ENCODE measurements around the gene RGS6. TPM values are rescaled to one million over a fixed set of nuclear protein-coding genes. Genes with fewer than 3 reads are reported as not detected.

The RGS6 gene
- total and polyA plus RNA-seq, 2 donors (not counting 1 experiment from before 2014, with no cell fraction given) = not detected

DNA sequence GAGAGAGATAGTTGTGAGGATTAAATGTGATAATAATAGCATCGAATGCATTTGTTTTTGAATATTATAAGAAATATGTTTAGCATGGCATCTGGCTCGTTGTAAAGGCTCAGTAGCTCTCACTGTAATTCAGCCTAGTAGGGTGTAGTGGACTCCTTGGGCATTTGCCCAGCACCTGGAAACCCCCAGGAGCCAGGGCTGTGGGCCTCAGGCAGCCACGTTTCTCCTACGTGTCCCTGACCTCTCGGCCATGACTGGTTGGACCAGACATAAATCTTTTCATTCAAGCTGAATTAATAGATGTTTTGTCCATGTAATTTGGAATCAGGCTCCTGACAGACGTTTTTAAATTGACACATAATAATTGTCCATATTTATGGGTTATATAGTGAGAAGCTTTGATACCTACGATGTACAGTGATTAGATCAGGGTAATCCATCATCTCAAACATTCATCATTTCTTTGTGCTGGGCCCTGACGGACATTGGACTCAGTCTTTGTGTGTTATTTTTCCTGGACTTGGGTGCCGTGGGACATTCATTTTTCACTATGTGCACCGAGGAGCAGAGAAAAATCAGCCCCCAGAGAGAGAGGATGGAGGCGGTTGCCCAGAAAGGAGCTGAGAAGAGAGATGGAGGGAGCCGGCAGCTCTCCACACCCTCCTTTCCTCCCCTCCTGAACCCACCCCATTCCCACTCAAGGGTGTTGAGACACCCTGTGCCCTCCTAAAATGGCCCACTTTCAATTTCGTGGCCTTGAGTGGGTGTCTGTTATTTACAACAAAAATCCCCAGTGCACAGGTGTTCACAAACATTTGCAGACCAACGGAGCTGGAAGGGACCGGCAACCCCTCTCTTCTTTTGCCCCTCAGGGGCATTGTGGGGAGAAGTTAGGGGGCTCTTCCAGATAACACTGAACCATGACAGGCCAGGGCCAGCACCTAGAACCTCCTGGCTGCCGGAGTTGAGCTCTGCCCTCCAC is 665.3 kb downstream of the RGS6 start:
- H3K9ac ChIP-seq (ENCODE audit: insufficient read depth, low read length) = no peak overlapping the region
- H2AFZ ChIP-seq (ENCODE audit: low read length) = no peak overlapping the region
- H3K9me3 ChIP-seq (ENCODE audit: control insufficient read depth, insufficient read depth, low read depth, low read length) = no peaks in the 10 kb centered on the region
- no peak for DNase-seq (ENCODE audit: low read depth in 2 of 2)
- no peak overlapping the region for H3K4me2 ChIP-seq (ENCODE audit: extremely low read depth, insufficient read depth, low read length)
- H3K27ac ChIP-seq (ENCODE audit: insufficient read depth, low read length) = no peak overlapping the region
- H3K27me3 ChIP-seq (ENCODE audit: control insufficient read depth, insufficient read depth, low read length) = no peaks in the 10 kb centered on the region
- H3K4me3 ChIP-seq (replicated peaks in 1 of 4; ENCODE audit: control extremely low read depth in 1 of 4, insufficient read depth in 1 of 4, low read depth in 3 of 4, low read length in 4 of 4) = no peak overlapping the region
- TF ChIP-seq, protein P1, sequence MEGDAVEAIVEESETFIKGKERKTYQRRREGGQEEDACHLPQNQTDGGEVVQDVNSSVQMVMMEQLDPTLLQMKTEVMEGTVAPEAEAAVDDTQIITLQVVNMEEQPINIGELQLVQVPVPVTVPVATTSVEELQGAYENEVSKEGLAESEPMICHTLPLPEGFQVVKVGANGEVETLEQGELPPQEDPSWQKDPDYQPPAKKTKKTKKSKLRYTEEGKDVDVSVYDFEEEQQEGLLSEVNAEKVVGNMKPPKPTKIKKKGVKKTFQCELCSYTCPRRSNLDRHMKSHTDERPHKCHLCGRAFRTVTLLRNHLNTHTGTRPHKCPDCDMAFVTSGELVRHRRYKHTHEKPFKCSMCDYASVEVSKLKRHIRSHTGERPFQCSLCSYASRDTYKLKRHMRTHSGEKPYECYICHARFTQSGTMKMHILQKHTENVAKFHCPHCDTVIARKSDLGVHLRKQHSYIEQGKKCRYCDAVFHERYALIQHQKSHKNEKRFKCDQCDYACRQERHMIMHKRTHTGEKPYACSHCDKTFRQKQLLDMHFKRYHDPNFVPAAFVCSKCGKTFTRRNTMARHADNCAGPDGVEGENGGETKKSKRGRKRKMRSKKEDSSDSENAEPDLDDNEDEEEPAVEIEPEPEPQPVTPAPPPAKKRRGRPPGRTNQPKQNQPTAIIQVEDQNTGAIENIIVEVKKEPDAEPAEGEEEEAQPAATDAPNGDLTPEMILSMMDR (conservative IDR thresholded peaks at IDR 0.05 in 1 of 2, IDR thresholded peaks at IDR 0.05 in 1 of 2; ENCODE audit: low read depth in 1 of 2, low read length in 2 of 2) = no peak
- TF ChIP-seq EZH2 (IDR thresholded peaks at IDR 0.05; ENCODE audit: low read length, missing control alignments) = no peak
- H3K4me1 ChIP-seq (ENCODE audit: control insufficient read depth, extremely low read depth, insufficient read depth, low read length) = no peaks in the 10 kb centered on the region
- H4K20me1 ChIP-seq (ENCODE audit: control insufficient read depth, extremely low read depth, insufficient read depth, low read length) = no peaks in the 10 kb centered on the region
- no peaks in the 10 kb centered on the region for H3K79me2 ChIP-seq (ENCODE audit: control insufficient read depth, insufficient read depth, low read length)
- no peaks in the 10 kb centered on the region for H3K36me3 ChIP-seq (ENCODE audit: control insufficient read depth, insufficient read depth, low read length)

DNA sequence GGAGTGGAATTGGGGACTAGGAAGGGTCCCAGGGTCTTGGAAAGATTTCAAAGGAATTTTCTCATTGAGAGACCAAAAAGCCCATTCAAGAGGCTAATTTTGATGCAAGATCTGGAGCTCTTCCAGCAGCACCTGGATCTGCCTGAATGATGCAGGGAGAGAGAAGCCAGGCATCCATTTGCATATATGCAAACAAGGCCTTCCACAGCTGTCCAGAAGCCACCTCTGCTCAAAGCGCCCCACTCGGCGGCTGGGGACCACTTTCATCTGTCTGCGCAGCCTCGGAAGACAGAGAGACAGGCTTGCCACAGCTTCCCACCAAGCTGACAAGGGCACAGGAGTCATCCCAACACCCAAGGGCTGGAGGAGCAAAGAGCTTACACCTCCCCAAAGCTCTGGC is 666.1 kb downstream of the RGS6 start:
- no peaks in the 10 kb centered on the region for H3K9me3 ChIP-seq (ENCODE audit: control insufficient read depth, insufficient read depth, low read depth, low read length)
- DNase-seq (ENCODE audit: low read depth in 2 of 2) = no peak
- no peaks in the 10 kb centered on the region for H4K20me1 ChIP-seq (ENCODE audit: control insufficient read depth, extremely low read depth, insufficient read depth, low read length)
- H3K27ac ChIP-seq (ENCODE audit: insufficient read depth, low read length) = no peak overlapping the region
- H3K9ac ChIP-seq (ENCODE audit: insufficient read depth, low read length) = no peak overlapping the region
- no peaks in the 10 kb centered on the region for H3K36me3 ChIP-seq (ENCODE audit: control insufficient read depth, insufficient read depth, low read length)
- no peaks in the 10 kb centered on the region for H3K79me2 ChIP-seq (ENCODE audit: control insufficient read depth, insufficient read depth, low read length)
- H3K27me3 ChIP-seq (ENCODE audit: control insufficient read depth, insufficient read depth, low read length) = no peaks in the 10 kb centered on the region
- no peak overlapping the region for H2AFZ ChIP-seq (ENCODE audit: low read length)
- H3K4me2 ChIP-seq (ENCODE audit: extremely low read depth, insufficient read depth, low read length) = no peak overlapping the region
- H3K4me3 ChIP-seq (replicated peaks in 1 of 4; ENCODE audit: control extremely low read depth in 1 of 4, insufficient read depth in 1 of 4, low read depth in 3 of 4, low read length in 4 of 4) = no peak overlapping the region
- TF ChIP-seq EZH2 (IDR thresholded peaks at IDR 0.05; ENCODE audit: low read length, missing control alignments) = no peak
- TF ChIP-seq, protein P1 (conservative IDR thresholded peaks at IDR 0.05 in 1 of 2, IDR thresholded peaks at IDR 0.05 in 1 of 2; ENCODE audit: low read depth in 1 of 2, low read length in 2 of 2) = no peak
- H3K4me1 ChIP-seq (ENCODE audit: control insufficient read depth, extremely low read depth, insufficient read depth, low read length) = no peaks in the 10 kb centered on the region

- no peaks in the 10 kb centered on the region for H3K27me3 ChIP-seq (ENCODE audit: control insufficient read depth, insufficient read depth, low read length)
- H4K20me1 ChIP-seq (ENCODE audit: control insufficient read depth, extremely low read depth, insufficient read depth, low read length) = no peaks in the 10 kb centered on the region
- no peak overlapping the region for H3K4me3 ChIP-seq (replicated peaks in 1 of 4; ENCODE audit: control extremely low read depth in 1 of 4, insufficient read depth in 1 of 4, low read depth in 3 of 4, low read length in 4 of 4)
- H2AFZ ChIP-seq (ENCODE audit: low read length) = no peak overlapping the region
- no peak for DNase-seq (ENCODE audit: low read depth in 2 of 2)
- H3K9ac ChIP-seq (ENCODE audit: insufficient read depth, low read length) = no peak overlapping the region
- no peak overlapping the region for H3K27ac ChIP-seq (ENCODE audit: insufficient read depth, low read length)
- no peaks in the 10 kb centered on the region for H3K4me1 ChIP-seq (ENCODE audit: control insufficient read depth, extremely low read depth, insufficient read depth, low read length)
- no peaks in the 10 kb centered on the region for H3K36me3 ChIP-seq (ENCODE audit: control insufficient read depth, insufficient read depth, low read length)
- no peaks in the 10 kb centered on the region for H3K9me3 ChIP-seq (ENCODE audit: control insufficient read depth, insufficient read depth, low read depth, low read length)
- no peaks in the 10 kb centered on the region for H3K79me2 ChIP-seq (ENCODE audit: control insufficient read depth, insufficient read depth, low read length)
- no peak overlapping the region for H3K4me2 ChIP-seq (ENCODE audit: extremely low read depth, insufficient read depth, low read length)
- TF ChIP-seq, protein P1 (conservative IDR thresholded peaks at IDR 0.05 in 1 of 2, IDR thresholded peaks at IDR 0.05 in 1 of 2; ENCODE audit: low read depth in 1 of 2, low read length in 2 of 2) = no peak
- no peak for TF ChIP-seq EZH2 (IDR thresholded peaks at IDR 0.05; ENCODE audit: low read length, missing control alignments)
These were observed 667.6 kb downstream of the RGS6 start for GRCh38 chr14:72599579-72600470.

All from fibroblast of lung (primary cell).